Right lobe of liver (tissue), 4 donors: ENCODE results near the gene SLAMF8.

Source experiments
- CTCF ChIP-seq, 4 donors: fragments of 200-600 bp in 3 of 4; fragments of 450-650 bp in 1 of 4; IDR thresholded peaks; one replicate each; pipeline versions ENCODE4 v1.5.1 to v1.8.0; 2016 to 2022; ENCODE audit warnings: antibody characterized with exemption in 4 of 4, mild to moderate bottlenecking in 2 of 4
- POLR2A ChIP-seq: fragments of 450-650 bp; IDR thresholded peaks from one replicate; pipeline ENCODE4 v1.6.1; 2017; ENCODE audit warnings: antibody characterized with exemption, mild to moderate bottlenecking
- donor health status: DM: no; HTN: no; CAD: no.
- donor health status: DM: no; HTN: no; CAD: no.
- donor health status: DM: no; HTN: yes; CAD: no.

GRCh38 chr1:159815926-159816325 is 10.7 kb upstream of the SLAMF8 start:
- no peak for TF ChIP-seq CTCF (IDR thresholded peaks at IDR 0.05)
- TF ChIP-seq POLR2A = no peak
